Liver (tissue), 3 donors: Measurements from ENCODE around the gene AATK.

ENCODE experiments used
- FOXA2 ChIP-seq: IDR thresholded peaks from 2 replicates; pipeline ENCODE4 v1.6.1; 2016; ENCODE audit warnings: antibody characterized with exemption
- RAD21 ChIP-seq, 2 donors: IDR thresholded peaks; 2 replicates each; pipeline ENCODE4 v1.6.1; 2016; ENCODE audit warnings: antibody characterized with exemption in 2 of 2, mild to moderate bottlenecking in 2 of 2
- SP1 ChIP-seq: IDR thresholded peaks from 2 replicates; pipeline ENCODE4 v1.6.1; 2018; ENCODE audit warnings: antibody characterized with exemption, mild to moderate bottlenecking
- TAF1 ChIP-seq: conservative IDR thresholded peaks from 2 replicates; pipeline ENCODE4 v1.6.1; 2016; ENCODE audit warnings: antibody characterized with exemption, mild to moderate bottlenecking
- TF ChIP-seq, protein P1 (sequence below): fragments of 150-350 bp; IDR thresholded peaks from 2 replicates; pipeline ENCODE4 v1.5.1; 2017; ENCODE audit warnings: improper control_type of control experiment, low read depth, low read length; ENCODE audit not compliant: missing input control
- TF ChIP-seq, protein P2 (sequence below): IDR thresholded peaks from 2 replicates; pipeline ENCODE4 v1.6.1; 2016; ENCODE audit warnings: antibody characterized with exemption, mild to moderate bottlenecking
- TF ChIP-seq, protein P3 (sequence below): IDR thresholded peaks from 2 replicates; pipeline ENCODE4 v1.6.1; 2016; ENCODE audit warnings: antibody characterized with exemption
- donor health status: healthy.
- donor health status: healthy.

GRCh38 chr17:81200695-81201580, 34.9 kb upstream of the AATK start:
- TF ChIP-seq, protein P1, sequence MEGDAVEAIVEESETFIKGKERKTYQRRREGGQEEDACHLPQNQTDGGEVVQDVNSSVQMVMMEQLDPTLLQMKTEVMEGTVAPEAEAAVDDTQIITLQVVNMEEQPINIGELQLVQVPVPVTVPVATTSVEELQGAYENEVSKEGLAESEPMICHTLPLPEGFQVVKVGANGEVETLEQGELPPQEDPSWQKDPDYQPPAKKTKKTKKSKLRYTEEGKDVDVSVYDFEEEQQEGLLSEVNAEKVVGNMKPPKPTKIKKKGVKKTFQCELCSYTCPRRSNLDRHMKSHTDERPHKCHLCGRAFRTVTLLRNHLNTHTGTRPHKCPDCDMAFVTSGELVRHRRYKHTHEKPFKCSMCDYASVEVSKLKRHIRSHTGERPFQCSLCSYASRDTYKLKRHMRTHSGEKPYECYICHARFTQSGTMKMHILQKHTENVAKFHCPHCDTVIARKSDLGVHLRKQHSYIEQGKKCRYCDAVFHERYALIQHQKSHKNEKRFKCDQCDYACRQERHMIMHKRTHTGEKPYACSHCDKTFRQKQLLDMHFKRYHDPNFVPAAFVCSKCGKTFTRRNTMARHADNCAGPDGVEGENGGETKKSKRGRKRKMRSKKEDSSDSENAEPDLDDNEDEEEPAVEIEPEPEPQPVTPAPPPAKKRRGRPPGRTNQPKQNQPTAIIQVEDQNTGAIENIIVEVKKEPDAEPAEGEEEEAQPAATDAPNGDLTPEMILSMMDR, result peak; percentile 70
- TF ChIP-seq RAD21 (IDR thresholded peaks at IDR 0.05) (peak; percentile 70 to 78), FOXA2 (no peak), SP1 (no peak), TAF1 (no peak)
- TF ChIP-seq, protein P2, sequence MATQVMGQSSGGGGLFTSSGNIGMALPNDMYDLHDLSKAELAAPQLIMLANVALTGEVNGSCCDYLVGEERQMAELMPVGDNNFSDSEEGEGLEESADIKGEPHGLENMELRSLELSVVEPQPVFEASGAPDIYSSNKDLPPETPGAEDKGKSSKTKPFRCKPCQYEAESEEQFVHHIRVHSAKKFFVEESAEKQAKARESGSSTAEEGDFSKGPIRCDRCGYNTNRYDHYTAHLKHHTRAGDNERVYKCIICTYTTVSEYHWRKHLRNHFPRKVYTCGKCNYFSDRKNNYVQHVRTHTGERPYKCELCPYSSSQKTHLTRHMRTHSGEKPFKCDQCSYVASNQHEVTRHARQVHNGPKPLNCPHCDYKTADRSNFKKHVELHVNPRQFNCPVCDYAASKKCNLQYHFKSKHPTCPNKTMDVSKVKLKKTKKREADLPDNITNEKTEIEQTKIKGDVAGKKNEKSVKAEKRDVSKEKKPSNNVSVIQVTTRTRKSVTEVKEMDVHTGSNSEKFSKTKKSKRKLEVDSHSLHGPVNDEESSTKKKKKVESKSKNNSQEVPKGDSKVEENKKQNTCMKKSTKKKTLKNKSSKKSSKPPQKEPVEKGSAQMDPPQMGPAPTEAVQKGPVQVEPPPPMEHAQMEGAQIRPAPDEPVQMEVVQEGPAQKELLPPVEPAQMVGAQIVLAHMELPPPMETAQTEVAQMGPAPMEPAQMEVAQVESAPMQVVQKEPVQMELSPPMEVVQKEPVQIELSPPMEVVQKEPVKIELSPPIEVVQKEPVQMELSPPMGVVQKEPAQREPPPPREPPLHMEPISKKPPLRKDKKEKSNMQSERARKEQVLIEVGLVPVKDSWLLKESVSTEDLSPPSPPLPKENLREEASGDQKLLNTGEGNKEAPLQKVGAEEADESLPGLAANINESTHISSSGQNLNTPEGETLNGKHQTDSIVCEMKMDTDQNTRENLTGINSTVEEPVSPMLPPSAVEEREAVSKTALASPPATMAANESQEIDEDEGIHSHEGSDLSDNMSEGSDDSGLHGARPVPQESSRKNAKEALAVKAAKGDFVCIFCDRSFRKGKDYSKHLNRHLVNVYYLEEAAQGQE, result no peak
- TF ChIP-seq, protein P3, sequence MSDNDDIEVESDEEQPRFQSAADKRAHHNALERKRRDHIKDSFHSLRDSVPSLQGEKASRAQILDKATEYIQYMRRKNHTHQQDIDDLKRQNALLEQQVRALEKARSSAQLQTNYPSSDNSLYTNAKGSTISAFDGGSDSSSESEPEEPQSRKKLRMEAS, result no peak
